HepG2 (cell line): Measurements from ENCODE around the gene MXRA8. TPM values are rescaled to one million over a fixed set of nuclear protein-coding genes. Genes with fewer than 3 reads are reported as not detected.

Source experiments
- HDAC1 ChIP-seq: sonication (generic); formaldehyde crosslinking; IDR thresholded peaks from 2 replicates; pipeline ENCODE4 v1.5.1; 2020; ENCODE audit warnings: mild to moderate bottlenecking, missing genetic modification reagents
- KDM5B ChIP-seq: sonication (generic); formaldehyde crosslinking; IDR thresholded peaks from 2 replicates; pipeline ENCODE4 v1.4.0; 2020; ENCODE audit warnings: missing genetic modification reagents, mild to moderate bottlenecking, borderline replicate concordance
- PHF5A ChIP-seq: IDR thresholded peaks from one replicate; pipeline ENCODE4 v1.6.1; 2018; ENCODE audit warnings: low read depth, missing genetic modification reagents; ENCODE audit not compliant: unreplicated experiment
- RBAK ChIP-seq: sonication (generic); formaldehyde crosslinking; IDR thresholded peaks from 2 replicates; pipeline ENCODE4 v1.5.1; 2020; ENCODE audit warnings: mild to moderate bottlenecking, missing genetic modification reagents
- REXO4 ChIP-seq: sonication (generic); formaldehyde crosslinking; IDR thresholded peaks from 2 replicates; pipeline ENCODE4 v1.8.0; 2022; ENCODE audit warnings: missing genetic modification reagents, mild to moderate bottlenecking, borderline replicate concordance
- RFXAP ChIP-seq: sonication (generic); formaldehyde crosslinking; IDR thresholded peaks from 2 replicates; pipeline ENCODE4 v1.4.0; 2020; ENCODE audit warnings: missing genetic modification reagents, borderline replicate concordance
- RORA ChIP-seq: sonication (generic); formaldehyde crosslinking; IDR thresholded peaks from 2 replicates; pipeline ENCODE4 v1.5.0; 2020; ENCODE audit warnings: mild to moderate bottlenecking, missing genetic modification reagents, moderate library complexity
- YEATS2 ChIP-seq: sonication (generic); formaldehyde crosslinking; IDR thresholded peaks from 2 replicates; pipeline ENCODE4 v1.4.0; 2020; ENCODE audit warnings: missing genetic modification reagents, borderline replicate concordance
- ZNF10 ChIP-seq: sonication (generic); formaldehyde crosslinking; IDR thresholded peaks from 2 replicates; pipeline ENCODE4 v1.4.0; 2020; ENCODE audit warnings: mild to moderate bottlenecking, low read depth, missing genetic modification reagents, borderline replicate concordance
- ZNF230 ChIP-seq: sonication (generic); formaldehyde crosslinking; IDR thresholded peaks from 2 replicates; pipeline ENCODE4 v1.4.0; 2020; ENCODE audit warnings: mild to moderate bottlenecking, missing genetic modification reagents
- ZNF773 ChIP-seq: sonication (generic); formaldehyde crosslinking; IDR thresholded peaks from 2 replicates; pipeline ENCODE4 v1.4.0; 2020; ENCODE audit warnings: missing genetic modification reagents, borderline replicate concordance
- ZNF83 ChIP-seq: sonication (generic); formaldehyde crosslinking; IDR thresholded peaks from 2 replicates; pipeline ENCODE4 v1.4.0; 2020; ENCODE audit warnings: missing genetic modification reagents, mild to moderate bottlenecking, borderline replicate concordance
- polyA plus RNA-seq, 8 experiments: library from polyadenylated mRNA; depleted of rRNA in 3 of 8; stranded (reverse) in 7 of 8; unstranded in 1 of 8; fragments of >200 nt; fragmentation: Illumina TruSeq in 4 of 8; extraction: Trizol in 4 of 8; gene quantifications; 2 replicates each; pipeline versions ENCODE4 v1.2.1 to v1.2.3, GENCODE V29; 2011 to 2016; ENCODE audit warnings: low read depth in 4 of 8, missing spikeins in 1 of 8, mixed read lengths in 1 of 8; ENCODE audit not compliant: insufficient read depth in 1 of 8
- total RNA-seq, 5 experiments: library from RNA; depleted of rRNA; stranded (reverse); fragments of >200 nt; fragmentation: Illumina TruSeq; extraction: Trizol; gene quantifications; 2 replicates each; pipeline ENCODE4 v1.2.3, GENCODE V29; 2016; ENCODE audit warnings: low read depth in 1 of 5
- TF ChIP-seq, protein P1 (sequence below), 2 experiments: sonication (generic) in 1 of 2; formaldehyde crosslinking in 1 of 2; IDR thresholded peaks; 2 replicates each; pipeline versions ENCODE4 v1.6.1 to v1.9.0; 2014 to 2022; ENCODE audit warnings: antibody characterized with exemption in 1 of 2, borderline replicate concordance in 1 of 2, inconsistent platforms in 1 of 2, low read depth in 1 of 2, missing genetic modification reagents in 1 of 2
- TF ChIP-seq, protein P2 (sequence below): sonication (generic); formaldehyde crosslinking; conservative IDR thresholded peaks from 2 replicates; pipeline ENCODE4 v1.4.0; 2020; ENCODE audit warnings: mild to moderate bottlenecking, missing genetic modification reagents, moderate library complexity
- TF ChIP-seq, protein P3 (sequence below): sonication (generic); formaldehyde crosslinking; IDR thresholded peaks from 2 replicates; pipeline ENCODE4 v1.4.0; 2020; ENCODE audit warnings: low read depth, mild to moderate bottlenecking, missing genetic modification reagents
- TF ChIP-seq, protein P4 (sequence below): sonication (generic); formaldehyde crosslinking; IDR thresholded peaks from 2 replicates; pipeline ENCODE4 v1.8.0; 2022; ENCODE audit warnings: mild to moderate bottlenecking, missing genetic modification reagents, moderate library complexity

MXRA8 gene
- total and polyA plus RNA-seq, 2 of the 13 experiments (the other 11 are each of a cell fraction or from before 2014, with no cell fraction given) = 19.8 to 44.8 TPM

DNA sequence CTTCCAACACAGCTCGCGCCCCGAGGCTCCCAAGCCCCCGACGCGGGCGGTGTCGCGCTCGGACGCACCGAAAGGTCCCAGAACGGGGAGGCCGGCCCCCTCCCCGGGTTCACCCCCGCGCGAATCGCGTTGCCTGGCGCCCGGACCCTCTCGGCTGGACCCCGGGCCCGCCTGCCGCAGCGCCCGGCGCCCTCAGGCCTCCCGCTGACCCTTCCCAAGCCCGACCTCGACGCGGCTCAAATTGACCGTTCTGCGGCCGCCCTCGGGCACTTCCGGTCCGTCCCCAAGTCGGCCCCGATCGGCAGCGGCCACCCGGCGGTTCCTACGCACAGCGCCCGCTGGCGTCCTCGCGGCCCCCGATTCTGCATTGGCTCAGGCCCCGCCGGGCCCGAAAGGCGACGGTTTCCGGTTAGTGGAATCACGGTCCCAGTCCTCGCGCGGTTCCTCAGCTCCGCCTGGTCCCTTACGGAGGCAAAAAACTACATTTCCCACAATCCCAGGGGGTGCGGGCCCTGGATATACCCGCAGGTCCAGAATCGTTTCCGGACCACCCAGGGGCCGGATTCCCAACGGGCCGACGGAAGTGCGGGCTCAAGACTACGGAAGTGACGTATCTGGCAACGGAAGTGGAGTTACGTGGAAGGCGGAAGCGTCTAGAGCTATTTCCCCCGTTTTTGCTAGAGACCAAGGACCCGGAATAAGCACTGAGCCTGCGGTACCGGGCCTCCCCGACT, 16.7 kb upstream of the MXRA8 start, which contains the start of gene AURKAIP1 (continued):
- TF ChIP-seq, protein P1, sequence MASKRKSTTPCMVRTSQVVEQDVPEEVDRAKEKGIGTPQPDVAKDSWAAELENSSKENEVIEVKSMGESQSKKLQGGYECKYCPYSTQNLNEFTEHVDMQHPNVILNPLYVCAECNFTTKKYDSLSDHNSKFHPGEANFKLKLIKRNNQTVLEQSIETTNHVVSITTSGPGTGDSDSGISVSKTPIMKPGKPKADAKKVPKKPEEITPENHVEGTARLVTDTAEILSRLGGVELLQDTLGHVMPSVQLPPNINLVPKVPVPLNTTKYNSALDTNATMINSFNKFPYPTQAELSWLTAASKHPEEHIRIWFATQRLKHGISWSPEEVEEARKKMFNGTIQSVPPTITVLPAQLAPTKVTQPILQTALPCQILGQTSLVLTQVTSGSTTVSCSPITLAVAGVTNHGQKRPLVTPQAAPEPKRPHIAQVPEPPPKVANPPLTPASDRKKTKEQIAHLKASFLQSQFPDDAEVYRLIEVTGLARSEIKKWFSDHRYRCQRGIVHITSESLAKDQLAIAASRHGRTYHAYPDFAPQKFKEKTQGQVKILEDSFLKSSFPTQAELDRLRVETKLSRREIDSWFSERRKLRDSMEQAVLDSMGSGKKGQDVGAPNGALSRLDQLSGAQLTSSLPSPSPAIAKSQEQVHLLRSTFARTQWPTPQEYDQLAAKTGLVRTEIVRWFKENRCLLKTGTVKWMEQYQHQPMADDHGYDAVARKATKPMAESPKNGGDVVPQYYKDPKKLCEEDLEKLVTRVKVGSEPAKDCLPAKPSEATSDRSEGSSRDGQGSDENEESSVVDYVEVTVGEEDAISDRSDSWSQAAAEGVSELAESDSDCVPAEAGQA (IDR thresholded peaks at IDR 0.05; ENCODE audit: low read depth) = peak; percentile 89
- TF ChIP-seq, protein P1 (CRISPR knock-in tag; IDR thresholded peaks at IDR 0.05; ENCODE audit: borderline replicate concordance) = no peak; the same call in none of the 2 replicates
- TF ChIP-seq RBAK (CRISPR knock-in tag) (no peak), YEATS2 (CRISPR knock-in tag) (peak; percentile 99), HDAC1 (CRISPR knock-in tag) (peak; percentile 99), ZNF10 (CRISPR knock-in tag) (peak; percentile 51; the same call in 1 of the 2 replicates), KDM5B (CRISPR knock-in tag) (peak; percentile 87; the same call in 1 of the 2 replicates), ZNF83 (peak; percentile 77; the same call in 1 of the 2 replicates), RFXAP (CRISPR knock-in tag) (peak; percentile 94), ZNF773 (no peak), REXO4 (CRISPR knock-in tag) (no peak), RORA (CRISPR knock-in tag) (no peak), ZNF230 (CRISPR knock-in tag) (no peak; the same call in 1 of the 2 replicates), PHF5A (CRISPR knock-in tag) (peak; percentile 85)
- TF ChIP-seq, protein P2, sequence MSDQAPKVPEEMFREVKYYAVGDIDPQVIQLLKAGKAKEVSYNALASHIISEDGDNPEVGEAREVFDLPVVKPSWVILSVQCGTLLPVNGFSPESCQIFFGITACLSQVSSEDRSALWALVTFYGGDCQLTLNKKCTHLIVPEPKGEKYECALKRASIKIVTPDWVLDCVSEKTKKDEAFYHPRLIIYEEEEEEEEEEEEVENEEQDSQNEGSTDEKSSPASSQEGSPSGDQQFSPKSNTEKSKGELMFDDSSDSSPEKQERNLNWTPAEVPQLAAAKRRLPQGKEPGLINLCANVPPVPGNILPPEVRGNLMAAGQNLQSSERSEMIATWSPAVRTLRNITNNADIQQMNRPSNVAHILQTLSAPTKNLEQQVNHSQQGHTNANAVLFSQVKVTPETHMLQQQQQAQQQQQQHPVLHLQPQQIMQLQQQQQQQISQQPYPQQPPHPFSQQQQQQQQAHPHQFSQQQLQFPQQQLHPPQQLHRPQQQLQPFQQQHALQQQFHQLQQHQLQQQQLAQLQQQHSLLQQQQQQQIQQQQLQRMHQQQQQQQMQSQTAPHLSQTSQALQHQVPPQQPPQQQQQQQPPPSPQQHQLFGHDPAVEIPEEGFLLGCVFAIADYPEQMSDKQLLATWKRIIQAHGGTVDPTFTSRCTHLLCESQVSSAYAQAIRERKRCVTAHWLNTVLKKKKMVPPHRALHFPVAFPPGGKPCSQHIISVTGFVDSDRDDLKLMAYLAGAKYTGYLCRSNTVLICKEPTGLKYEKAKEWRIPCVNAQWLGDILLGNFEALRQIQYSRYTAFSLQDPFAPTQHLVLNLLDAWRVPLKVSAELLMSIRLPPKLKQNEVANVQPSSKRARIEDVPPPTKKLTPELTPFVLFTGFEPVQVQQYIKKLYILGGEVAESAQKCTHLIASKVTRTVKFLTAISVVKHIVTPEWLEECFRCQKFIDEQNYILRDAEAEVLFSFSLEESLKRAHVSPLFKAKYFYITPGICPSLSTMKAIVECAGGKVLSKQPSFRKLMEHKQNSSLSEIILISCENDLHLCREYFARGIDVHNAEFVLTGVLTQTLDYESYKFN = peak; percentile 77
- TF ChIP-seq, protein P3, sequence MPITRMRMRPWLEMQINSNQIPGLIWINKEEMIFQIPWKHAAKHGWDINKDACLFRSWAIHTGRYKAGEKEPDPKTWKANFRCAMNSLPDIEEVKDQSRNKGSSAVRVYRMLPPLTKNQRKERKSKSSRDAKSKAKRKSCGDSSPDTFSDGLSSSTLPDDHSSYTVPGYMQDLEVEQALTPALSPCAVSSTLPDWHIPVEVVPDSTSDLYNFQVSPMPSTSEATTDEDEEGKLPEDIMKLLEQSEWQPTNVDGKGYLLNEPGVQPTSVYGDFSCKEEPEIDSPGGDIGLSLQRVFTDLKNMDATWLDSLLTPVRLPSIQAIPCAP (CRISPR knock-in tag) = no peak
- TF ChIP-seq, protein P4, sequence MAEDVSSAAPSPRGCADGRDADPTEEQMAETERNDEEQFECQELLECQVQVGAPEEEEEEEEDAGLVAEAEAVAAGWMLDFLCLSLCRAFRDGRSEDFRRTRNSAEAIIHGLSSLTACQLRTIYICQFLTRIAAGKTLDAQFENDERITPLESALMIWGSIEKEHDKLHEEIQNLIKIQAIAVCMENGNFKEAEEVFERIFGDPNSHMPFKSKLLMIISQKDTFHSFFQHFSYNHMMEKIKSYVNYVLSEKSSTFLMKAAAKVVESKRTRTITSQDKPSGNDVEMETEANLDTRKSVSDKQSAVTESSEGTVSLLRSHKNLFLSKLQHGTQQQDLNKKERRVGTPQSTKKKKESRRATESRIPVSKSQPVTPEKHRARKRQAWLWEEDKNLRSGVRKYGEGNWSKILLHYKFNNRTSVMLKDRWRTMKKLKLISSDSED (CRISPR knock-in tag) = no peak
